NOMO-1 treated with DMSO at 0.1 percent for 48 hours (cell line): Measurements from ENCODE around the gene RRN3.
"Not testable (repeated sequence)": the region's sequence is repeated elsewhere in the genome, so short reads cannot be mapped to it uniquely, and the experiment has no call there.

Experiments used
- DNase-seq: peaks from one replicate; lab custom pipeline; 2025; ENCODE audit not compliant: unreplicated experiment; lab: John Stamatoyannopoulos, UW

The RRN3 gene

DNA sequence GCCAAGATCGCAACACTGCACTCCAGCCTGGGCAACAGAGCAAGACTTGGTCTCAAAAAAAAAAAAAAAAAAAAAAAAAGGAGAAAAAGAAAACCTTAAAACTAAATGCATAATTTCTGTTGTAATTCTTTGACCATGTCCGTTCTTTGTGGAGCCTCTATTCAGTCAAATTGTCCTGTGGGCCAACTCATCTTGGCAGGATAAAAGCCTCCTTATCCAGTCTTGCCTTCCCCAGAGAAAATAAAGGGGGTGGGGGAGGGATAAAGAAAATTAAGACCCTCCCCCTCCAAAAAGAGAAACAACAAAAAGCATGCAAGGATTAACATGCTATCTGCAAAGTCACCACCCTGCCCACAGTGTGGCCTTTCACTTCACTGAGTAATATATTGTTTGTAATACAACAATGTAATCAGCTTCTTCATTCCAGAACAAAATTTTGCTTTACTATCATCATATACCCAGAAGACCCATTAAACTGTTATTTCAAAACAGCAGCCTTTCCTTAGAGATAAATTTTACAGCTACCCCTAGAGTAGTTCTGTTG is 5.4 kb upstream of the RRN3 start:
- DNase-seq = not testable (repeated sequence)

DNA sequence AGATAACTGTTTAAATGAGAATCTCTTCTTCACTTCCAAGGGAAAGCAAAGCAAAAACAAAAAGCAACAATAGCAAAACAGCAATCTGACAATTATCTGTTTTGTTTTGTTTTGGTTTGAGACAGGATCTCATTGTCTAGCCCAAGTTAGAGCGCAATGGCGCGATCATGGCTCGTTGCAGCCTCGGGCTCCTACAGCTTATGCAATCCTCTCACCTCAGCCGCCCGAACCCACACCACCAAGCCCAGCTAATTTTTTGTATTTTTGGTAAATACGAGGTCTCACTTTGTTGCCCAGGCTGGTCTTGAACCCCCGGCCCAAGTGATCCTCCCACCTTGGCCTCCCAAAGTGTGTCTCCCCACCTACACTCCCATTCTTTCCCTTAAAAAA is 2.5 kb upstream of the RRN3 start:
- DNase-seq = not testable (repeated sequence)

DNA sequence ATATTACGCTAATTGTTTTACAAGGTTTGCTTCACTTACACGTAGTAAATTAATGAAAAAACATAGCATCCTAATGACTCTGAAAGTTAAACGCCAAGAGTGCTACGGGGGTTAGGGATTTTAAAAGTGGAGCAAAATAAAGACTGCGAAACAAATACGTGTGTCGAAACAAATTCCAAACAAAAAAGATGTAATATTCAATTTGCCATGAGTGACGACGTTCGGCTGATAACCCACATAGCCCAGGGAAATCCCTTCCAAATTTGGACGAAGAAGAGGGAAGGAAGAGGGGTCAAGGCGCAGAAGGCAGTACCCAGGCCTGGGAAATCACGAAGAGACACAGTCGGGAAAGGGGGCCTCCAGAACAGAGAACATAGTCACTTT is 509 bp downstream of the RRN3 start:
- DNase-seq = not testable (repeated sequence)

DNA sequence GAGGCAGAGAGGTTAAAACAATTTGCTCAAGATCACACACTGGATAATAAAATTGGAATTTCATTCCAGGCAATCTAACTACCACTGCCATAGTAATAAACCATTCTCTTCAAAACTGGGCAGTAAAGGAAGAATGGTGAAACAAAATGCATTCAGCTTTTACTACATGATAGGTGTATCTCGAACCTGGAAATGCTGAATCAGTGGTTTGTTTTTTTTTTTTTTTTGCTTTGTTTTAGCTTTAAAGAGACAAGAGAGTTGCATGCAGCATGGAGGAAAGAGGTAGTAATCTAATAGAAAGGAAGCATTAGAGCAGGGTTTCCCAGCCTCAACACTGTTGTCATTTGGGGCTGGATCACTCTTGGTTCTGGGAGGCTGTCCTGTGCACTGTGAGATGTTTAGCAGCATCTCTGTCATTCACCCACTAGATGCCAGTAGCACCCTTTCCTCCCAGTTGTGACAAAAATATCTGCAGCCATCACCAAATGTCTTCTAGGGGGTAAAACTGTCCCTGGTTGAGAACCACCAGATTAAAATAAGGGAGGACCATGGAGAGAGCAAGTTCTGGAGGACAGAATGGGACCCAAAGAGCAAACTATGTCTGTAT is 3.3 kb downstream of the RRN3 start:
- DNase-seq = not testable (repeated sequence)

DNA sequence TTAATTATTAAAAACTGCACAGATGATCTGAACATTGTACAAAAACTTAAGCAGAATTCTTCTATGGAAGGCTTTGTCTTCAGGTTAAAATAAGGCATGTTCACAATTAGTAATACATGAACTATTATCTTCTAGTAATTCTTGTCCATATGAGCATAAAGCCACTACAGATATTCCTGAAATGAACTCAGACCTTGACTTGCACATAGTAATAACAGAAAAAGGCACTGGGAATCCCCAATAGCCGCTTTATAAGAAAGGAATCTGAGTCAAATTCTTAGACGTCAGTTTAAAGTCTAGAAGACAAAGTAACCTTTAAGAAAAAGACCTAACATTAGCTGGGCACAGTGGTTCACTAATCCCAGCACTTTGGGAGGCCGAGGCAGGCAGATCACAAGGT is 11.3 kb downstream of the RRN3 start:
- not testable (repeated sequence) for DNase-seq

DNA sequence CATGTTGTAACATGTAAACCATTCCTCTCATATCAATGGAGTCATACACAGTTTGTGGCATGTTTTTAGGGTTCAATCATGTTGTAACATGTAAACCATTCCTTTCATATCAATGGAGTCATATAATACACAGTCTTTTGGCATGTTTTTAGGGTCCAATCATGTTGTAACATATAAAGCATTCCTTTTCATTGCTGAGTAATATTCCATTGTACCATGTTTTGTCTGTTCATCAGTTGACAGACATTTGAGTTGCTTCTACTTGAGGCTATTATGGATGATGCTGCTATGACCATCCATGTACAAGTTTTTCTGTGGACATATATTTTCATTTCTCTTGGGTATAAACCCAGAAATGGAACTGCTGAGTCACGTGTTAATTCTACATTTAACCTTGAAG is 13.2 kb downstream of the RRN3 start:
- not testable (repeated sequence) for DNase-seq

DNA sequence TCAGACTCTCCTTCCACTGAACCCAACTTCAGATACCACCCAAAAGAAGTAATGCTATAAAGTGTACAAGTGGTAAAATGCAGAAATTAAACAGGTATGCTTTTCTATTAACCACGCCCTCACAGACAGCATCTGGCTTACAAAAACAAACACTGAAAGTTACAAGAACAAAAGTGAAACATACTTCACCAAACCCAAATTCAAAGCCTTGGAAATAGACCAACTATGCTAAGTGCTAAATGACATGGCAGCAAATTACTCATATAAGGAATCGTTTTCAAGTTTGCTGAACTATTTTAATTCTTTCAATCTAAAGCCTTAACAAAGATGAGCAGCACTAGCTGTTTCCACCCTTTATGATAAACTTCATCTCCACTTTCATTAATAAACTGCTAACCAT is 17.9 kb downstream of the RRN3 start:
- DNase-seq = not testable (repeated sequence)

DNA sequence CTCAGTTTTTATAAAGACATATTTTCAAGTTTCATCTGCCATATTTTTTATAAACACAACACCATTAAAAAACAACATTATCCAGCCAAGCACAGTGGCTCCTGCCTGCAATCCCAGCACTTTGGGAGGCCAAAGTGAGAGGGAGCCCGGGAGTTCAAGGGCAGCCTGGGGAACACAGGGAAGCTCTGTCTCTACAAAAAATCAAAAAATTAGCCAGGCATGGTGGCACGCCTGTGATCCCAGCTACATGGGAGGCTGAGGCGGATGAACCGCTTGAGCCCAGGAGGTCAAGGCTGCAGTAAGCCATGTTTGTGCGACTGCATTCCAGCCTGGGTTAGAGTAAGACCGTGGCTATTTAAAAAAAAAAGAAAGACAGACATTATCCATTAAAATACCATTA is 21.0 kb downstream of the RRN3 start:
- no peak for DNase-seq

DNA sequence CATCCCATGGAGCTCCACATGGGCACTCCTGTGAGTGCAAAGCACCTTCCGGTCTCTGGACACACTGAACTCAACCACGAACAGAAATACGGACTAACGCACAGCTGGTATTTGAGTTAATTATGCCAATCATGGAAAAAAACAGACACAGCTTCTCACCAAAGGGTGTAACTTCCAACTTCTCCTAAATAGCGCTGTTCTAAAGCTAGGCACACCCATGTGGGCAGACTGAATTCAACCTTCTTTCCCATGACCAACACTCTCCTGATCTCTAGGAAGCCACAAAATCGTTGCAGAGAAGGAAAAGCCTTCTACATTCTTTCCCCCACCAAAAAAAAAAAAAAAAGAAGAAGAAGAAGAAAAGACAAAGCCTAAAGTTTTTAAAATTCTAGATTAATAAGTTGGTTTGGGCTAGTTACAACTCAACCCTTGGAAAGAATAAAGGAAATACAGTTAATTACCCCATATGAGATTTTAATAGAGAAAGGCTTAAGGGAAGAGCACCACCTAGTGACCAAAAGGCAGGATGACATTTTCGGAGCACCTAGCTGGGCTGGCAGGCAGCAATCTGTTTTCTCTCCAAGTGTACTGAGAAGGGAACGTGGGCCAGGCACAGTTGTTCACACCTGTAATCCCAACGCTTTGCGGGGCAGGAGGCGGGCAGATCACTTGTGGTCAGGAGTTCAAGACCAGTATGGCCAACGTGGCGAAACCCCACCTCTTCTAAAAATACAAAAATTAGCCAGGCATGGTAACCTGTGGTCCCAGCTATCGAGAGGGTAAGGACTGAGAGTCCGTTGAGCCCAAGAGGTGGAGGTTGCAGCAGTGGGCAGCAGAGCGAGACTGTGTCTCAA is 21.9 kb downstream of the RRN3 start:
- peak; percentile 13 for DNase-seq

DNA sequence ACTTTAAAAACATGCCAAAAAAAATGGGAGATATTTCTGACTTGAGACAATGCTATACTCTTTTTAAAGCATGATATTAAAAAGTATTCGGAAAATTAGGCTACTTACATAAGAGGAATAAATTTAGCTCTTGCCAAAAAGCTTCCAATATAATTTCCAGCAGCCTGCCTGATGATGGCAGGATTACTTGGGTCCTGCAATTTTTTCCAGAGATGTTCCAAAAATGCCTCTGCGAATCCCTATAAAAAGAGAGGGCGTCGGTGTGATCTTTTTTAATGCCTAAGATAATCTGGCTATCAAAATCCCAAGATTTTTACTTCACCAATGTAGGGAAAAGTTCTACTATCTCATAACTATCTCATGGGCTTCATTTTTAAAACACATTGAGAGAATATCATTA is 23.1 kb downstream of the RRN3 start:
- not testable (repeated sequence) for DNase-seq

DNA sequence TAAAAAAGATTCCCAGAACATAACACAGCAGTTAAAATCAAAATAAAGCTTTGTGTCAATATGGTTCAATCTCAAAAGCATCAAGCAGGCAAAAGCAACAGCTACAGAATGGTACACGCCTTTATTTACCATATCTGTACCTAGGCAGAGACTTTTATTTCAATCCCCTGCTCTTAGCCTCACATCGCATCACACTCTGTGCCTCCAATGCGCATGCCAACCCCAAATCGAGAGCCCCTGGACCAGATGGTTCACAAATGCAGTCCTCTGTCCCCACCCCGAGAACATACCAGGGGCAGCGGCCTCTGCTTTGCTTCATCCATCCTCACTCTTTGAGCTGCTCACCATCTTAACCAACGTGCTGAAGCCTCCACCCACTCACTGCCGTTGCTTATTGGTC is 27.4 kb downstream of the RRN3 start:
- DNase-seq = not testable (repeated sequence)

DNA sequence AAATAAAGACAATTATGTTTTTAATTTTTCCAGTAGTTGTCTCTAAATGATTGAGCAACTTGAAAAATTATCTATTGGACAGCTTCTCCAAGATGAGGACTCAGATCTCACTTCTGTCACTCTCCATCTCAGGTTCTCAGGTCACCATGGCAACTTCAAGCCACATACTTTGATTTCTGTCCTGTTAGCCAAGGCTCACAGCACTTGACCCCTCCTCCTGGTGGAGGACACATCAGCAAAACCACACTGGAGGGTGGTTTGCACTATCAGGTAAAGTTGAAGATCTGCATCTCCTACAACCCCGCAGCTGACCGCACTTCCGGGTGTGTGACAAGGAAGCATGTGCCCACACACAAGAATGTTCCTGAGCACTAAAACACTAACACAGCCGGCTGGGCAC is 28.1 kb downstream of the RRN3 start:
- not testable (repeated sequence) for DNase-seq

DNA sequence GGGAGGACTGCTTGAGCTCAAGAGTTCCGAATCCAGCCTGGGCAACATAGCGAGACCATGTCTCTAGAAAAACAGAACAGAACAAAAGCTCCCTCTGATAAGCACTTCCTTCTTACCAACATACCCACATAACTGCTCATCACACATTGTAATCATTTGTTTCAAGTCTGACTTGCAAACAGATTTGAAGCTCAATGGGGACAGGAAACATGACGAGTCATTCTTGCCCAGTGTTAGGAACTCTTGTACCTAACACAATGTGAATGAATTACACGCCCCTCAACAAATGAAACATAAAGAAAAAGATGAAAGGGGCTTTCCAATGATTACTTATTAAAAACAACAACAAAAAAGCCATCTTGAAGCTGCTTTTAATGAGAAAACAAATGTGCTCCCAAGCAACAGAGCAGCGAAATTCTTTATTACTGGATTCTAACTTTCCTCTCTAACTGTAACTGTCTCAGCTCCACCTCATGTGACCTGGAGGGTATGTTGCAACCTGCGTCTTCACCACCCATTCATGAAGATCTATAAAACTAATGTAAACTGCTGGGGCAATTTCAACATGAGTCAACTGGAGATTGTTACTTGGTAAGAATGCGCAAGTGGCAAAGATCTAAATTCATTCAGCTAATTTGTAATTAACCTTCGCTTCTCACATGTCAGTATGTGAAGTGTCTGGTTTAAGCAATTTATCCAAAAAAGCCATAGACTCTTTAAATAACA is 31.8 kb downstream of the RRN3 start:
- DNase-seq = peak; percentile 31

DNA sequence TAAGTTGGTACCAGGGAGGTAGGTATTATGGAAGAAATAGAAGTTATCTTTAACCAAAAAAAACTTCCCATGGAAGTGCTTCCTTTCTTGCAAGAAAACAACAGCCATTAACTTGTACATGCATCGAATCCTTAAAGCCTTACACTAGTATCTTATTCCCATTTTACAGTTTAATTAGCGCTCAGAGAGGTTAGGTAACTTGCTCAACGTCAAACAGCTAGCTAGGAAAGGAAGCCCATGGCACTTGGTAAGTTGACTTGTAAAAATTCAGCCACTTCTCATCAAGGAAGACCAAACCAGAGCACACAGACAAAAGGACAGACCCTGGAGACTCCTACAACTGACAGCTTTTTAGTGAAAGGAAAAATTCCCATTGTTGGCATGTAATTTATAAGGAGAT is 34.7 kb downstream of the RRN3 start:
- no peak for DNase-seq

DNA sequence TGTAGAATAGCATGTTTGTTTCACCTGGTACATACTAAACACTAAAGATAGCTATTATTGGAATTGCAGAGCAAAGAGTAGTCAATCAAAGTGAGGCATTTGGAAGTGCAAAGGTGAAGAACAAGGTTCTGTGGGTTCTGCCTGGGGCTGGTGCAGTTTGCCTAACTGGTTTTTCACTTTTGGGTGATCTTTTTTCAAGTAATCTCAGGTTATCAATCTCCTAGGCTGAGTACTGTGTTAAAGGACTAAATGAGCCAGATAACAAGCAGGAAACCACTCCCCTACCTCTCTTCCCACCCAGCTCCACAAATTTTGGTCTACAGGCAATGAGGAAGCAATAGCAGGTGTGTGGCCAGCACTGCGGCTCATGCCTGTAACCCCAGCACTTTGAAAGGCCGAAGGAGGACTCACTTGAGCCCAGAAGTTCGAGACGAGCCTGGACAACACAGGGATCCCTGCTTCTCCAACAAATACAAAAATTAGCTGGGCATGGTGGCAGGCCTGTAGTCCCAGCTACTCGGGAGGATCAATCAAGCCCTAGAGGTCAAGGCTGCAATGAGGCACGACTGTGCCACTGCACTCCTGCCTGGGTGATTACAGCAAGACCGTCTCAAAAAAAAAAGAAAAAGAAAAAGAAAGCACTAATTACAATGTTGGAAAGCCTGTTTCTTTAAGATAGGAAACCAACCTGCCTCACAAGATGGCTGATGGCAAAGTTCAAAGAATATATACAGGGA is 36.2 kb downstream of the RRN3 start:
- no peak for DNase-seq

DNA sequence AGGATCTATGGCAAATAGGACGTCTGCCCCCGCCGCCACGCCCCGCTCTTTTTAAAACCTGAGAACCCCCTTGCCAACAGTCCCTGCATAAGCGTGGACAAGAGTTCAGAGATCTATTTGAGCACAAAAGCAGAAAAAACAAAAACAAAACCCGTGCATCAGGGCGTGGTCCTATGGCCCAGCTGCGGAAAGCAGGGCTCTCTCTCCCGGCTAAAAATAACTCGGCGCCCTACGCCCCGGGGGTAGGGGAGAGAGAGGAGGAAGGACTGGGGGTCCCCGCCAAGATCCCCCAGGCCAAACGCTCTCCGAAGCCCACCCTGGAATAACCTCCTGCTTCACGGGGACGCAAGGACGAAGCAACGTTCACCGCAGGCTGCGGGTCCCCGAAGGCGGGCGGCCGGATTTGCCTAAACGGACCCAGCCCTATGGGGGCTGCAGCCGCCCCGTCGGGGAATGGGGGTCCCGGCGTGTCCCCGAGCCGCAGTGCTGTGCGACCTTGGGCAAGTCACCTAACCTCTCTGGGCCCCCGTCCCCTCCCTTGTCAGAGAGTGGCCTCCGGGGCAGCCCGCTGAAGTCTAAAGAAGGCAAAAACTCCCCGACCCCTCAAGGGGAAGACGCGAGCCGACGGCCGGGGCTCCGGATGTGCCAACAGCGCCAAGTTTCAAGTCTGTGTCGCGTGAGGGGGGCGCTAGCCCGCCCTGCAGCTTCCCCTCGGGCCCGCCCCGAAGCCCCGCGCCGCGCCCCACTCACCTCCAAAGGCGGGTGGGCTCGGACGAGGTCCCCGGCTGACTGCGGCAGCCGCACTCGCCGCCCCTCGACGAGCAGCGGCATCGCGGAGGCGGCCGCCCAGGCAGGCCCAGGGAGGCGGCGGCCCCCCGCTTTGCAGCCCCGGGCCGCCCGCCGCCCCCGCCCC is 38.7 kb downstream of the RRN3 start:
- peak; percentile 61 for DNase-seq

DNA sequence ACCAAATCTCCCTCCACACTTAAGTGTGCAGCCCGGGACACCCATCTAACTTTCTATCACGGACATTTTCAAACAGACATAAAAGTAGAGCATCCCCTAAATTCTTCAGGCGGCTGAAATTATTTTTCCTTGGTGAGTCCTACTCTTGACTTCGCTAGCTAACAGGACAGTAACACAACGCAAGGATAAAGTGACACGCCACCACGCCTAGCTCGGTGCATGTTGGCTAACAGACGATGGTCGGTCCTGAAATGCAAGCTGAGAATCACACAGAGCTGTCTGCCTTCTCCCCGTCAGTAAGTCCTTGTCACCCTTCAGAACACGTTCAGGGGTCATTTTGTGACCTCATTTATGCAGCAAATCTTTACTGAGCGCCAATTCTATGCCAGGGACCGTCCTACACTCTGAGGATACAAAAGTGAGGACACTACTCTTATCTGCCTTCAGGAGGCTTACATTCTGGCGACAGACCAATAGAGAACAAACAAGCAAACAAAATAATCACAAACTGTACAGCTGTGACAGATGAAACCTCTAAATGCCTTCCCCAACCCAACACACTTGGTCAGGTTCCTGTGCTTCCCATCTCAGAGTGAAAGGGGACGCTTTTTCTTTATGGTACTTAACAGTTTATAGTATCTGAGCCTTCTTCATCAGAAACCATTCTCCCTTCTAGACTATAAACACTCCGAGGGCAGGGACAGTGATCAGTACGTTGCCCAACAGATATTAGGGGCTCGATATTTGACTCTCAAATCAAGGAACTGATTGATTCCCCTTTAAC is 39.5 kb downstream of the RRN3 start:
- DNase-seq = no peak

DNA sequence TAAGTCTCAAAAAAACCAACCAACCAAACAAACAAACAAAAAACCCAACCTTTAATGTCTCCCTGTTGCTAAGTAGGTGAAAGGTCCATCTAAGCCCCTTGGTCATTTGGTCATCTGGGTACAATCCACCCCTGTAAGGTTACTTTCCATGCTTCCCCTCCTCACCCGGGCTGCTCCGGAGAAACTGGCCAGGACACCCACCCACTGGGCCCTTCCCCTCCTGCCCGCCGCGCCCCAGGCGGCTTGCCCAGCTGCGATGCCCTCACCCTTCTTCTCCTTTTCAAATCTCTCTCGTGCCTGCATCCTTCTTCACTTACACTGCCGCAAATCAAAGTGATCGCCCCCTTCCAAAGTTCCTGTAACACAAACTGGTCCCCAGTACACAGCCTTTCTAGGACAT is 40.2 kb downstream of the RRN3 start:
- no peak for DNase-seq
